HCT116 (cell line): ENCODE results near the gene CASP8AP2.

Experiments
- CTCF ChIP-seq, 3 experiments: fragments of 200-600 bp in 1 of 3; sonication (generic) in 1 of 3; IDR thresholded peaks in 2 of 3; conservative IDR thresholded peaks in 1 of 3; 2 replicates each; pipeline ENCODE4 v1.5.1; 2012 to 2017; ENCODE audit warnings: low read depth in 2 of 3, low read length in 2 of 3, antibody characterized with exemption in 1 of 3, borderline replicate concordance in 1 of 3, control low read depth in 1 of 3, mild to moderate bottlenecking in 1 of 3, mixed read lengths in 1 of 3, mixed run types in 1 of 3, moderate library complexity in 1 of 3; ENCODE audit not compliant: insufficient read depth in 1 of 3
- EZH2 ChIP-seq: fragments of 200-600 bp; sonication (generic); IDR thresholded peaks from 2 replicates; pipeline ENCODE4 v1.6.1; 2017; ENCODE audit warnings: antibody characterized with exemption, mixed run types
- REST ChIP-seq: IDR thresholded peaks from 2 replicates; pipeline ENCODE4 v1.6.1; 2012; ENCODE audit warnings: low read depth

- TF ChIP-seq CTCF (IDR thresholded peaks at IDR 0.05 in 2 of 3, conservative IDR thresholded peaks at IDR 0.05 in 1 of 3; ENCODE audit: borderline replicate concordance in 1 of 3, insufficient read depth in 1 of 3, low read depth in 2 of 3, low read length in 2 of 3) (no peak), REST (no peak), EZH2 (no peak)
Observed at GRCh38 chr6:89818977-89819335, 10.7 kb upstream of the CASP8AP2 start.
